GM12801 (cell line): ENCODE data around the gene SNX20.

Source experiments
- TF ChIP-seq, protein P1 (sequence below): IDR thresholded peaks from one replicate; pipeline ENCODE4 v1.5.1; 2011; ENCODE audit warnings: control low read depth; ENCODE audit not compliant: insufficient read length; ENCODE audit errors: extremely low read depth

SNX20 gene

DNA sequence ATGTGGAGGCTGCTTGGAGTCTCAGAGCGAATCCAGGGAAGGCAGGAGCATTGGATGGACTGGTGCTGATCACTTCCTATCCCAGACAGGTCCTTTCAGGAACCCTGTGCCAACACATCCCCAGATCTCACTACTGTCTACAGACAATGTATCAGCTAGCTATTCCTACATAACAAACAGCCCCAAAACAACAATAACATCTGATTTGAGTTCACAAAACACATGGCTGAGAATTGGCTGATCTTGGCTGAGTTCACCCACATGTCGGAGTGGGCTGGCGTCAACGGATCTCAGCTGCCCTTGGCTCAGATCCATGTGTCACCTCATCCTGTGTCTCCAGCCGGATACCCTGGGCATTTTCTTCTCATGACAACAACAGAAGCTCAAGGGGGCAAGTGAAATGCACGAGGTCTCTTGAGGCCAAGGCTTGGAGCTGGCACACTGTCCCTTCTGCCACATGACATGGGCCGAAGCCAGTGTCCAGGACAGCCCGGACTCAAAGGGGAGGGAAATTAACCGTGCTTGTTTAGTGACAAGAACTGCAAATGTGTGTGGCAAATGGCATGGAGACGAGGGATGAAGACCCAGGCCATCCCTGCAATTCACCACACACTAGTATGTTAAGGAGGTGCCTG is 18.7 kb downstream of the SNX20 start:
- TF ChIP-seq, protein P1, sequence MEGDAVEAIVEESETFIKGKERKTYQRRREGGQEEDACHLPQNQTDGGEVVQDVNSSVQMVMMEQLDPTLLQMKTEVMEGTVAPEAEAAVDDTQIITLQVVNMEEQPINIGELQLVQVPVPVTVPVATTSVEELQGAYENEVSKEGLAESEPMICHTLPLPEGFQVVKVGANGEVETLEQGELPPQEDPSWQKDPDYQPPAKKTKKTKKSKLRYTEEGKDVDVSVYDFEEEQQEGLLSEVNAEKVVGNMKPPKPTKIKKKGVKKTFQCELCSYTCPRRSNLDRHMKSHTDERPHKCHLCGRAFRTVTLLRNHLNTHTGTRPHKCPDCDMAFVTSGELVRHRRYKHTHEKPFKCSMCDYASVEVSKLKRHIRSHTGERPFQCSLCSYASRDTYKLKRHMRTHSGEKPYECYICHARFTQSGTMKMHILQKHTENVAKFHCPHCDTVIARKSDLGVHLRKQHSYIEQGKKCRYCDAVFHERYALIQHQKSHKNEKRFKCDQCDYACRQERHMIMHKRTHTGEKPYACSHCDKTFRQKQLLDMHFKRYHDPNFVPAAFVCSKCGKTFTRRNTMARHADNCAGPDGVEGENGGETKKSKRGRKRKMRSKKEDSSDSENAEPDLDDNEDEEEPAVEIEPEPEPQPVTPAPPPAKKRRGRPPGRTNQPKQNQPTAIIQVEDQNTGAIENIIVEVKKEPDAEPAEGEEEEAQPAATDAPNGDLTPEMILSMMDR, result no peak

DNA sequence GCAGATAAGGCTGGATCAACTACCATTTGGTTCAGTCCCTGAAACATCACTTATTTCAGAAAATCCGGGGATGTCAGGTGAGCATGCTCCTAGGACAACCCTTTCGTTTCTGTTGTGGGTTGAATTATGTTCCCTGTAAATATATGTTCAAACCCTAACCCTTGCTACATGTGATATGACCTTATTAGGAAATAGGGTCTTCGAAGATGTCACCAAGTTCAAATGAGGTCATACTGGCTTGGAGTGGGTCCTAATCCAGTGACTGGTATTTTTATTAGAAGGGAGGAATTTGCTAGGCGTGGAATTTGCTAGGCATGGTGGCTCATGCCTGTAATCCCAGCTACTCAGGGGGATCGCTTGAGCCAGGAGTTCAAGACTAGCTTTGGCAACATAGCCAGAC is 21.3 kb downstream of the SNX20 start:
- TF ChIP-seq, protein P1, result no peak

DNA sequence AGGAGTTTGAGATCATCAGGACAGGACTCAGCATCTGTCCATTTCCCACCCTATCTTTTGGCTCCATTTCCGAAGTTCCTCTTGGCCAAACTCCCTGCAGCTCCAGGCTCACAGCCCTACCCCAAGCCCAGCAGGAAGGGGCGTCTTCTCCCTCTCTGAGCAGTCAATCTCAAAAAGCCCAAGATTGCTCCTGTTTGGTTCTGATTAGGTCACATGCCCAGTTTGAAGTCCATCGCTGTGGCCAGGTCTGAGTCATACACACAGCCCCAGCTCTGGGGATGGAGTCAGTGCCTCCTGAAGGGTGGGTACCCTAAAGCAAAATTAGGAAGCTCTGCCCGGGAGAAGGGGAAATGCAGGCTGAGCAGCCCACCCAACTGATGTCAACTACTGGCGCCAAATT is 23.9 kb downstream of the SNX20 start:
- TF ChIP-seq, protein P1, result no peak

DNA sequence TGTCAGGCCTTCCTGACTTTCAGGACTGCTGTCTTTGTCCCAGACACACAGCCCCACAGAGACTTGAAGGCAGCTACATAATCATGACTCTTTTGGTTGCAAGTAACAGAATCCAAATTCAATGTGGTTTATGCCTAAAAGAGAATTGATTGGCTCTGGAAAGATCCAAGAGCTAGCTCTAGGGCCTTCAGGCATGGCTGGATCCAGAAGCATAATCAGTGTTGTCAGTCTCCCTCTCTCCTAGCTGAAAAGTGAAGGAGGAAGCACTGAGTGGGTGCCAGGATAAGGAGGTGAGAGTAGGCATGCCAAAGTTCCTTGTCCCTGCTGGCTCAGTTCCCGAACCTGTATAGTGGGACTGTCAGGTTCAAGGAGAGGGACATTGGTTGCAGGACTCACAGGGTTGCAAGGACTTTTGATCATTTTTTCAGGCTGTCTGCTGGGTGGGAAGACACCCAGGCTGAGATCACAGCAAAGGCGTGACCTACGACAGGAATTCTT is 25.5 kb downstream of the SNX20 start:
- TF ChIP-seq, protein P1, result no peak

DNA sequence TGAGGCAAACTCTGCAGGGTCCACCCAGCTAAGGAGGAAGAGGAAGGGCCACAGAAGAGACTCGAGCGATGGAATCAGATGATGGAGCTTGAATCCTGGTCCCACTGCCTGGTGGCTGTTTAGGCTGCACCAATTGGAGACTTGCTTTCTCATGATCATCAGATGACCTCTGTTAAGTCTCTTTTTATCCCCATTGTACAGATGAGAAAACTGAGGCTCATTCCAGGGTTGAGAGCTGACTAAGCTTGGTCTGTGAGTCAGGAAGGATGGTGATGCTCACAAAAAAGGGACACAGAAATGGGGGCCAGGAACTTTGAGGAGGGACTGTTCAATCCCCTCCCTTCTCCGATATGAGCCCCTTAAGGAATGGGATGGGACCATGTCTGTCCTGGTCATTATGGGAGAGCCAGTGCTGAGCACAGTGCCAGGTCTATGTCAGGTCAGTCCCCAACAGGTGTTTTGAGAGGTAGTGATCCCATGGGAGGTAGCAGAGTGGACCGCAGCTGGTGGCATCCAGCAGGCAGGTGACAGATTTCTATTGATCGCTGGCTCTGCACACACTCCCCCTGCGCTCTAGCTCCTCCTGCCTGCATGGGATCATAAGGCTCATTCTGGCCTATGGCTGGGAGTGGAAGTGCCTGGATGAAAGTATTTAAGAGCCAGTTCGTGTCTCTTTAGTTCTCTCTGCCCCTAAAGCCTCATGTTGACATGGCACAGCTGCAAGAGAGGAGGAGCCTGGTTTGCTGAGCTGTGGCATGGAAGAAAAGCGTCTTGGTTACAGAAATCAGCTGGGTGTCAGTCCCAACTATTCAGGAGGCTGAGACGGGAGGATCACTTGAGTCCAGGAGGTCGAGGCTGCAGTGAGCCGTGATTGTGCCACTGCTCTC is 27.2 kb downstream of the SNX20 start:
- TF ChIP-seq, protein P1, result no peak

DNA sequence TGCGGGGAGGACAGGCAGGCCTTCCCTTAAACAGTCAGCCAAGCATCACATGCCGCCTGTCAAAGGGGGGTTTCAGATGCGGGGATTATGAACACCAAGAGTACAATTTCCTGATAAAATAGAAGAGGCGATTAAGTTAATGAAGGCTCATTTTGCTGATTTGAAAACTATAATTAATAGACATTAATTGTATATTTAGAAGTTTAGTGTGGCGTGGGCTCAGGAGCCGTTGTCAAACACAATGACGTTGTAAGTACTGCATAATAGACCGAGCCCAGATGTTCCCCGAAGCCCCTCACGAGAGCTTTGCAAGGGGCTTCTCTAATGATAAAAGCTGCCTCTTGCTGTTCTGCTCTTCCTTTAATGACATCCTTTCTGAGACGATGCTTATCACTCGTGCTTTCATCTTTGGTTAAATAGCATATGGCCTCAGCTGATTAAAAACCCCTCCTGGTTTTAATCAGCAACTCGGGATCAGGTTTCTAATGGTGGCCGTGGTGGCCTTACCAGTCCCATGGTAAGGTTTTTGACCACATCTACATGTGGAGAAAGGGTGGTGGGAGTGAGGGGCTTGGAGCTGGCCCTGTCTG is 28.2 kb downstream of the SNX20 start:
- TF ChIP-seq, protein P1, result no peak

DNA sequence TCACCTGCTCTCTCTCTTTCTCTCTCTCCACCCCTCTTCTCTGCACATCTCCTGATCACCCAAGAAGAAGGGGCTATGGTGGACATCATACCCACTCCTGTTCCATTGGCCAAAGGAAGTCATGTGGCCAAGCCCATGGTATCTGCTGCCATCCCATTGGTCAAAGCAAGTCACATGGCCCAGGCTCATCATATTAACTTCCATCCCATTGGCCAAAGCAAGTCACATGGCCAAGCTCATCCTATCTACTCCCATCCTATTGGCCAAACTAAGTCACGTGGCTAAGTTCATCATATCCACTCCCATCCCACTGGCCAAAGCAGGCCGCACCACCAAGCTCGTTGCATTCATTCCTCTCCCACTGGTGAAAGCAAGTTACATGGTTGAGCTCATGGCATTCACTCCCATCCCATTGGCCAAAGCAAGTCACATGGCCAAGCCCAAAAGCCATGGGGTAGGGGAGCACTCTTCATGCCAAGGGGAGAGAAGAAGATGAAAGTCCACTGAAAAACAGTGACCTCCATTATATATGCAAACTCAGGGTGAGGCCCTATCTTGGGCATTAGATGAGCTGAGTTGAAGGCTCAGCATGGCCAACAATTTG is 29.2 kb downstream of the SNX20 start:
- TF ChIP-seq, protein P1, result no peak
